Measurements from ENCODE around the gene SNTN.

DNA sequence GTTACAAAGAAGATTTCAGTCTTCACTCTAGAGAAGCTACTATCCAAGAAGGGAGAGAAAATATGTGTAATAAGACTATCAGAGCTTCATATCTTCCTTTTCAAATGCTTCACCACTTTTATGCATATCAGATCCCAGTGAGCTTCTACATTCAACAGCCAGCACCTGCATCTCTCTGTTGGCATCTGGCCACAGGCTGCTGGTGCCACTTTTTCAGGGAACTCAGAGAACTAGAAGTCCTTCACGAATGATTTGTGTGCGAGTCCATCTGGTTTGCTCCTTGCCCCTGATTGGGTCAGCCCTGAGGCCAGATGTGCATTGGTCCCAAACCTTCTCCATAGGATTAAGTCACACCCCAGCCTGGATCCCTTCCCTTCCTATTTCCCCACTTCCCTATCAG, 22.1 kb downstream of the SNTN start:
- TF ChIP-seq, protein P1, sequence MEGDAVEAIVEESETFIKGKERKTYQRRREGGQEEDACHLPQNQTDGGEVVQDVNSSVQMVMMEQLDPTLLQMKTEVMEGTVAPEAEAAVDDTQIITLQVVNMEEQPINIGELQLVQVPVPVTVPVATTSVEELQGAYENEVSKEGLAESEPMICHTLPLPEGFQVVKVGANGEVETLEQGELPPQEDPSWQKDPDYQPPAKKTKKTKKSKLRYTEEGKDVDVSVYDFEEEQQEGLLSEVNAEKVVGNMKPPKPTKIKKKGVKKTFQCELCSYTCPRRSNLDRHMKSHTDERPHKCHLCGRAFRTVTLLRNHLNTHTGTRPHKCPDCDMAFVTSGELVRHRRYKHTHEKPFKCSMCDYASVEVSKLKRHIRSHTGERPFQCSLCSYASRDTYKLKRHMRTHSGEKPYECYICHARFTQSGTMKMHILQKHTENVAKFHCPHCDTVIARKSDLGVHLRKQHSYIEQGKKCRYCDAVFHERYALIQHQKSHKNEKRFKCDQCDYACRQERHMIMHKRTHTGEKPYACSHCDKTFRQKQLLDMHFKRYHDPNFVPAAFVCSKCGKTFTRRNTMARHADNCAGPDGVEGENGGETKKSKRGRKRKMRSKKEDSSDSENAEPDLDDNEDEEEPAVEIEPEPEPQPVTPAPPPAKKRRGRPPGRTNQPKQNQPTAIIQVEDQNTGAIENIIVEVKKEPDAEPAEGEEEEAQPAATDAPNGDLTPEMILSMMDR (IDR thresholded peaks at IDR 0.05; ENCODE audit: extremely low read depth in 1 of 2, insufficient read depth in 1 of 2, low read depth in 1 of 2, low read length in 2 of 2), result no peak
- no peak for TF ChIP-seq POLR2A (IDR thresholded peaks at IDR 0.05; ENCODE audit: low read depth, low read length)
- no peak for TF ChIP-seq FOS (IDR thresholded peaks at IDR 0.05; ENCODE audit: borderline replicate concordance, insufficient read depth, low read length)
